ENCODE results near the gene NELFE.
"Not testable (repeated sequence)": the region's sequence is repeated elsewhere in the genome, so short reads cannot be mapped to it uniquely, and the experiment has no call there.

GRCh38 chr6:31908255-31908654 is 50.5 kb downstream of the NELFE start:
- TF ChIP-seq, protein P1, sequence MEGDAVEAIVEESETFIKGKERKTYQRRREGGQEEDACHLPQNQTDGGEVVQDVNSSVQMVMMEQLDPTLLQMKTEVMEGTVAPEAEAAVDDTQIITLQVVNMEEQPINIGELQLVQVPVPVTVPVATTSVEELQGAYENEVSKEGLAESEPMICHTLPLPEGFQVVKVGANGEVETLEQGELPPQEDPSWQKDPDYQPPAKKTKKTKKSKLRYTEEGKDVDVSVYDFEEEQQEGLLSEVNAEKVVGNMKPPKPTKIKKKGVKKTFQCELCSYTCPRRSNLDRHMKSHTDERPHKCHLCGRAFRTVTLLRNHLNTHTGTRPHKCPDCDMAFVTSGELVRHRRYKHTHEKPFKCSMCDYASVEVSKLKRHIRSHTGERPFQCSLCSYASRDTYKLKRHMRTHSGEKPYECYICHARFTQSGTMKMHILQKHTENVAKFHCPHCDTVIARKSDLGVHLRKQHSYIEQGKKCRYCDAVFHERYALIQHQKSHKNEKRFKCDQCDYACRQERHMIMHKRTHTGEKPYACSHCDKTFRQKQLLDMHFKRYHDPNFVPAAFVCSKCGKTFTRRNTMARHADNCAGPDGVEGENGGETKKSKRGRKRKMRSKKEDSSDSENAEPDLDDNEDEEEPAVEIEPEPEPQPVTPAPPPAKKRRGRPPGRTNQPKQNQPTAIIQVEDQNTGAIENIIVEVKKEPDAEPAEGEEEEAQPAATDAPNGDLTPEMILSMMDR (IDR thresholded peaks at IDR 0.05): not testable (repeated sequence)
- TF ChIP-seq POLR2A (IDR thresholded peaks at IDR 0.05): not testable (repeated sequence)

All from lower leg skin (tissue), 3 donors.